Activated T-helper 1 cell treated with Interleukin-2 at 50 U/mL for 16 hours (primary cell): ENCODE measurements around the gene UBN1.

Experiments
- DNase-seq: peaks from one replicate; pipeline ENCODE4 v3.0.0-alpha.2; 2020; ENCODE audit warnings: low read depth

Gene UBN1

DNA sequence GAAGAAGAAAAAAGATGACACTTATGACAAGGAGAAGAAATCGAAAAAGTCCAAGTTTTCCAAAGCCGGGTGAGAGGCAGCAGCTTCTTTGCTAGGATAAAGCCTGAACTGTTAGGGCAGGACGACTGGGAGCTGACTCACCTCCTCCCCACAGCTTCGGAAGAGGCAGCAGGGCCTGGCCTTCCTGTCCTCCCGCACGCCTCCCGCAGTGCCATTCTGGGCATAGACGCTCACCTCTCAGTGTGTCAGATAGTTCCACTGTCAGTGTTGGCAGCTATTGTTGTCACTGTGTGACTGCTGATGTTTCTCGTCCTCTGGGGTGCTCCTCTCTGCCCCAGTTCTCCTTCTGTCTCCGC, 12.6 kb downstream of the UBN1 start:
- DNase-seq: no peak

- no peak for DNase-seq
Observed at GRCh38 chr16:4860727-4861342, 13.6 kb downstream of the UBN1 start.

- DNase-seq: no peak
Observed at GRCh38 chr16:4862639-4863038, 15.4 kb downstream of the UBN1 start.

GRCh38 chr16:4864728-4865127, 17.4 kb downstream of the UBN1 start:
- no peak for DNase-seq

DNA sequence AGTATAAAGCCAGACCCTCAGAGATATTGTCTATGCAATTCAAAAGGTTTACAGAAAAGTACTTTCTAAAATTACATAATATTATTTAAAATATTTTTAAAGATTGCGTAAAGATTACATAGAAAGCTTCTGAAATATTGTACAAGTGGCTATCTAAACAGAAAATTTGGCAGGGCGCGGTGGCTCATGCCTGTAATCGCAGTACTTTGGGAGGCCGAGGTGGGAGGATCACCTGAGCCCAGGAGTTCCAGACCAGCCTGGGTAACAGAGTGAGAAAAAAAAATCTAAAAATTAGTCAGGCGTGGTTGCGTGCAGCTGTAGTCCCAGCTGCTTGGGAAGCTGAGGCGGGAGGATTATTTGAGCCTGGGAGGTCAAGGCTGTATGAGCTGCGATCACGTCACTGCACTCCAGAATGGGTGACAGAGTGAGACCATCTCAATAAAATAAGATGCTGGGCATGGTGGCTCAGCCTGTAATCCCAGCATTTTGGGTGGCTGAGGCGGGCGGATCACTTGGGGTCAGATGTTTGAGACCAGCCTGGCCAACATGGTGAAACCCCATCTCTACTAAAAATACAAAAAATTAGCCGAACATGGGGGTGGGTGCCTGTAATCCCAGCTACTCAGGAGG, 18.1 kb downstream of the UBN1 start:
- no peak for DNase-seq

- DNase-seq: no peak
Observed at GRCh38 chr16:4866586-4866985, 19.3 kb downstream of the UBN1 start.

DNA sequence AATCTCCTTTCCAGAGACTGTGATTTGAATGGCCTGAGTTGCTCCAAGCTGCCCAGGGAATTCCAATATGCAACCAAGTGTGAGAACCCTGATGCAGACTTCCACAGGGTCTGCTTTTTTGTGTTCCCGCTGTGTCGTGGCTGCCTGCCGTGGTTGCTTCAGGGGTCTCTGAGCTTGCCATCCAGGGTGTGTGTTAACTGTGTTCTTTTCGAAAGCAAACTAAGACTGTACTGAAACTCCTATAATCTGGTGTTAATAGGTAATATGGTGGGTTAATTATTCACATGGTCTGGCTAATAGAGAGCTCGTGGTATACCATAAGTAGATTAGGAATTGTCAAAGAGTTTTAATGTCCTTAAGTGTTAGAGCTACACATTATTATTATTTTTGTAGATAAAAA, 20.7 kb downstream of the UBN1 start:
- DNase-seq: no peak

DNA sequence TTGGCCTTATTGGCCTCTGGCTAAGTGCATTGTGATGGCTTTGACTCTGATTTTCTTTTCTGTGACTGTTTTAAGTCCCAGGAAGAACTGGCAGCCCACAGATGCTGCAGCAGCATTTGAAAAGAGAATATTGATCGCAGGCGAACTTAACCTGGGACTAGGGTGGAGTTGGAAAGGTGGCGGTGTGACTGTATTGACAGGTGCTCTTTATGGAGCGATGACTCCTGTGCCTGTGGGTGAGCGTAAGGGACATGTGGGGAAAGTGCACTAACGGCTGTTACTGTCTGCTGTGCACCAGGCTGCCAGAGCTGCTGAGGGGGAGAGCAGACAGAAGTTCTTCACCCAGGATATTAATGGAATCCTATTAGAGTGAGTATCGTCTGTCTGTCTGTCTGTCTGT, 21.3 kb downstream of the UBN1 start:
- no peak for DNase-seq

GRCh38 chr16:4869147-4869805, 22.0 kb downstream of the UBN1 start:
- no peak for DNase-seq

GRCh38 chr16:4870138-4870671, 22.9 kb downstream of the UBN1 start:
- DNase-seq: no peak

GRCh38 chr16:4871071-4871470, 23.8 kb downstream of the UBN1 start:
- DNase-seq: no peak

DNA sequence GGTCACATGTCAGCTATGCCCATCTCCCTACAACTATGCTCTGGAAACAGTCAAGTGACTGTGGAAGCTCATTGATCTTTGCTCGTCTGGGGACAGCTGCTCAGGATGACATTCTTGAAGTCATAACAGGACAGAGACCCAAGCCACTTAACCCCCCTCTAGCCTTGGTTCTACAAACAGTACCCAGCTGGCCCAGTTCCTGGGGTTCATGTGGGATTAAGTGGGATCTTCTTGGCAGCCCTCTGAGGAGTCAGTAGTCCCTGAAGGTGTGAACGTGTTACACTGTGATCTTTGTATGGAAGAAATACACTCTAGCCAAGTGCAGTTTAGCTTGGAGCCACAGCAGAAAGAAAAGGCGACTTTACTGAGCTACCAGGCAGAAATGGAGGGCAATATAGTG, 25.8 kb downstream of the UBN1 start:
- DNase-seq: no peak

GRCh38 chr16:4874666-4875065, 27.4 kb downstream of the UBN1 start:
- no peak for DNase-seq

DNA sequence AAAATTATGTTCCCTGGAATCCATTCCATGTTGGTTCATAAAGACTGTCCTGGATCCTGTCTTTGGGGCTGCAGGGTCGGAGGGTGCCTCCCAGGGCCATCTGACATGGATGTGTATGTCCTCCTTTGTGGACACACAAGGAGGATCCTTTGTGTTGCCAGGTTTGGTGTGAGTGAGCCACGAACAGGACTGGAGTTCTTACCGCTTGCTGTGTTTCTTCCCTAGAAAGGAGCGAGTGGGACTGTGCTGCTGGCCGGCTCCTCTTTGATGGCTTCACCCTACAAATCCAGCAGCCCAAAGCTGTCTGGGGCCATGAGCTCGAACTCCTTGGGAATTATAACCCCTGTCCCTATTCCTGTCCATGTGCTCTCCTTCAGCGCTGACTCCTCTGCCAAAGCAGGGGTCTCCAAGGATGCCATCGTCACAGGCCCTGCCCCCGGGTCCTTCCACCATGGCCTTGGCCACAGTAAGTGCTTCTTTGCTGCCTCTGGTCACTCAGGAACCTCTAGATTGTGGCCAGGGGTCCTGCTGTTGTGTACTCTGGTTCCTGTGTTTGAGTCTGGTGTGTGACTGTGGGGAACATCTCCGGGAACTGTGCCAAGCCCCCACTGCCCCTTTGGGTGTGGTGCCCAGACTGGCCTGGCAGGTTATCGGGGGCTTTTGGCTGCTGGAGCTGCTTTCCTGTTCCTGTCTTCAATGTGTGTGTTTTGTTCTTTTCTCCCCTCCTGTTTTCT, 29.5 kb downstream of the UBN1 start:
- no peak for DNase-seq

- no peak for DNase-seq
Observed at GRCh38 chr16:4877380-4877685, 30.1 kb downstream of the UBN1 start.

GRCh38 chr16:4879049-4879448, 31.8 kb downstream of the UBN1 start:
- DNase-seq: no peak

DNA sequence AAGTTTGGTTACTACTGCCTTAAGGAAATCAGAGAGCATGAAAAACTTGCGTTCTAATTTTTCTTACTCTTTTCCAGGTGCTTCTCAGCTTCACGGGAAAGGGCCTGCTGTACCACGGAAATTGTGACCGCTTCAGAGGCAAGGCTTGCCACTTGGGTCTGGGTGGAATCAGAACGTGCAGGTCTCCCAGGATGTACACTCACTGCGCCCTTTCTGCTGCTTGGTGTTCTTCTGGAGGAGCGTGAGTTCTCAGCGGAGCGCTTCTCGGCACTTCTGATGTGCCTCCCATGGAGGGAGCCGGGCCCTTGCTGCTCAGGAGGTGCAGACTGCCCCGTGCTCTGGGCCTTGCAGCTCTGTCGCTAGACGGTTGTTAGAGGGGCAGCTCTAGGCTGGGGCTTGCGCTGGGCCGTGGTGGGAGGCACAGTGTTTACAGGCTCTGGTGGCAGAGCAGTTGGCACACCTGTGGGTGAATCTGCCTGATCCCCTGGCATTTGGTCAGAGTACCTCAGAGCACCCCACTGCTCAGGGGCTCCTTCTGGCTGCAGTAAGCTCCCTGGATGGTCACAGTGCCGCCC, 32.8 kb downstream of the UBN1 start:
- no peak for DNase-seq

- no peak for DNase-seq
Observed at GRCh38 chr16:4882000-4882632, 34.8 kb downstream of the UBN1 start.

DNA sequence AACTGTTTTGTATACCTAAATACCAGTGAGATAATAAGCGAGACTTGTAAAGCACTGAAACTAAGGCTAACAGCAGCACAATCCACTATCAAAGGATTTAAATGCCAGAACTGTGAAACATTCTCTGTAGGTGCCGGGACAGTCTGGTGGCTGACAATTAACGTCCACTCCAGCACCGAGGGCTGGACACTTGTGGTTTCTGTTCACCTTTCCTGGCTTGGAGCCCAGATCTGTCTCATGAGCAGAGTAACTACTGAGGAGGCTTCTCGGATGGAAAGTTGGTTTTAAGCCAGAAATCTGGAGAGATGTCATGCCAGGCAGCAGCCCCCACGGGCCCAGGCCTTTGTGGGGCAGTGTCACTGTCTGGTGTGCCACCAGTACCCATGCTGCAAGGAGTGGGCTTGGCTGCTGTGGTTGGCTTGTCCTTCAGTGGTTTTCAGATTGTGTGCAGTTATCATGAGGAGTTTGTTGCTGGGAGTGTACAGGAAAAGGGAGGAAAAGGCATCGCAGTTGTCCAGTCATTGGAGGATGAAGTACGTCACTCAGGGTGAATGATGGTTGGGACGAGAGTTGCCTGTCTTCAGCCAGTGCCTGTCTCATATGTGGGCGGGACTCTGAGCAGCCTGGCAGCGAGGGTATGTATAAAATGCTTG, 35.5 kb downstream of the UBN1 start:
- DNase-seq: no peak

DNA sequence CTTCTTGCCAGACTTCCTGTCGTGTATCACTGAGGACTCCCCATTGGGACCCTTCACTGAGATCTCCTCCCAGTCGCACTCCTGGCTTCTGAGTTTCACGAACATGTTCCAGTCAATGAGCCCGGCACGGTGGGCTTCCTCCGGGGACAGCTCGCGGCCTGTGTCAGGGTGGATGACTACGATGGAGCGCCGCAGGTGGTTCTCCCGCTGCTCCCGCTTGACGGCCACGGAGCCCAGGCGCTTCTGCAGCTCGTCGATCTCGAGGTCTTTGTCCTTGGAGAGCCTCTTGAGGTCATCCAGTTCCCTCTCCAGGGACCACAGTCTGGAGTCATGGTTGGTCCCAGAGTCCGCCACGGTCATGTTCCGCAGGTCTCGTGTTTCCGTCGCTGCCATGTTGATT, 36.2 kb downstream of the UBN1 start:
- DNase-seq: no peak

- no peak for DNase-seq
Observed at GRCh38 chr16:4884209-4884608, 36.9 kb downstream of the UBN1 start.
